Measurements from ENCODE around the gene SLC12A8. TPM values are rescaled to one million over a fixed set of nuclear protein-coding genes. Genes with fewer than 3 reads are reported as not detected.
A peak's percentile ranks its signal among the peaks of the same experiment; 100 is the strongest.

SLC12A8 gene
- total RNA-seq, 1 experiment from 2014 or later = 248 TPM

DNA sequence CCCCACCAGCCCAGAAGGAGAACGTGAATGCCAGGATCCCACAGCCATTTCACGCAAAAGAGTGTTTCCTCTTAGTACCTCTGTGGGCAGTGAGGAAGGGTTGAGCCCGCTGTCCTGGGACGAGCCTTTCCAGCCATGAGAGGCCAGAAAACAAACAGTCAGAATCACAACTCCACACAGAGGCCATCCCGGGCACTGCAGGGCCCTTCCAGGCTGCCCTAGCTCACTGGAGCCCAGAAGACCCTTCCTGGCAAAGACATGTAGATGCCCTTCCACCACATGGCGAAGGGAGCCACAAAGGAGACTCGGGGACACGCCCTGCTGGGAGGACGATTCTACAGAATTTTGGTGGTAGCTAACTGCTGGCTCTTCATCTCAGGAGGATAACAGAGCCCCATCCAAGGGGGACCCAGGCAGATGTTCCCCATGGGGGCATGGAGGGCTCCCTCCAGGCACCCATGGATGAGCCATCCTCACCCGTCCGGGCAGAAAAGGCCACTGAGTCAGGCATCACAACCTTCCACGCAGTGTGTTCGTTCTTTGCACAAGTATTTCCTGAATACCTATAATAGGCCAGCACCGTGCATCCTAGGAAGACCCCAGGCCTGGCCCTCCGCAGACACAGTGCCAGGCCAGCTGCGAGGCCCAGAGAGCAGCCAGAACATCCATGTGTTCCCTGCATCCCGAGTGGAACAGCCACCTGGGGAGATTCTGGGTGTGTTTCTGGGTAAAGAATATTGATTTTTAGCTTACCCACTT lies 47.2 kb downstream of the SLC12A8 start:
- peak; percentile 9 for DNase-seq (ENCODE audit: low read depth)
- in situ Hi-C loops (cut with HindIII; ENCODE audit: low pct_unique_long_range_greater_than_20kb, low sequenced_read_pairs) = no loop called here

DNA sequence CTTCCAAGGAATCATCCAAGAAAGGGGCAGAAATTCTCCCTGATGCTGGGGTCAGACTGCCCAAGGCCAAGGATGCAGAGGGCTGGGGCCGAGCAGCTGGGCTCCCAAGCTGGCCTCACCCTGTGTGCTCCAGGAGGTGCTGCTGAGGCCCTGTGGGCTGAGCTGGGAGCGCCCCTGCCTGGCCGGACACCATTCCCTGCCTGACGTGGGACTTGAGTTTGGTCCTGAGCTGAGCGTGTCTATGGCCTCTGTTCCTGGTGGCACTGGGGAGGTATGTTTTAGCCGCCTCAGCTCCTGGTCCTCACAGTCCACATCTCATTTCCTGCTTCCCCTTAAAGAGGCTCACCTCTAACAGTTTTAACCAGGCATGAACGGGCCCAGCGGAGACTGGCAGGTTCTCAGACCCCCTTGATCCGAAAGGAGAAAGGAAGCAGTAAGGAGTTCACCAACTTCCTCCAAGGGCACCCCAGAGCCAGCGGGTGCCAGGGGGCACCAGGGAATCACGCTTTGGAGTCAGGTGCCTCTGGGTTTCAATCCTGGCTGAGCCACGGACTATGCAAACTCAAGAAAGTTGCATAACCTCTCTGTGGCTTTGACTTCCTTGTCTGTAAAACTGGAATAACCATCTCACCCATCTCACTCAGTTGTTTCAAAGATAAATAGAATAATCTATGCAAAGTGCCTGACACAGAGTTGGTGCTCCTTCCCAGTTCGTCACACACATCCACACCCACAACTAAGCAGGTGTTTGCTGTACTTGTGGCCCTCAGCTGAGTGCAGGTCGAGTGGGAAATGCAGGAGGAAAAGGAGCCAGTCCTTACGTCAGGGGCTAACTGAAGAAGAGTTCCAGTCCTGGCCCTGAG lies 48.6 kb downstream of the SLC12A8 start:
- DNase-seq (ENCODE audit: low read depth) = no peak
- in situ Hi-C loops (cut with HindIII; ENCODE audit: low pct_unique_long_range_greater_than_20kb, low sequenced_read_pairs) = no loop called here

DNA sequence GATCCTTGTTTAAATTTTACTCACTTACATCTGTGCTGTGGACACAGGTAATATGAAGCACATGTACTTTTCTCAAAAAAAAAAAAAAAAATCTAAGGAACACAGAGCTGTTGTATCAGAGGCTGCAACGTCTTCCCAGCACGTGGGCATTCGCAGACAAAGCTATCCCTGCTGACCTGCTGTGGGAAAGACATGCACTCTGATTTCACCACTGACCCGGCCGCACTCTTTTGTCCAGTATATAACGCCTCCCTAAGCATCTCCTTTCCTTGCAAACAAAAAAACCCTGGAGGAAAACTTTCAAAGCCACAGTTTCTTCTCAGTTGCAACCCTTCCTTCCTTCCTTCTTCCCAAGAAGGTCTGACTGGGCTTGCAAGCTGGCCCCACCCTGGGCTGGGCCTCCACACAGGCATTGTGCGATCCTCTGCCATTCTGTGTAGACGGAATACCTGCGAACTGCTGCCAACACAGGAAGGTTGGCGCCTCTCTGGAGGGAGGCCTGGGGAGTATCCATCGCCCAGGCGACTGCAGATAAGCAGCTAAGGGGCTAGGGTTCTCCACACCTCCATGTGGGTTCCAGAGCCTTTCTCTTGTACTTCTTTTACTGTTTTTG lies 50.8 kb downstream of the SLC12A8 start:
- no peak for DNase-seq (ENCODE audit: low read depth)
- in situ Hi-C loops (cut with HindIII; ENCODE audit: low pct_unique_long_range_greater_than_20kb, low sequenced_read_pairs) = no loop called here

DNA sequence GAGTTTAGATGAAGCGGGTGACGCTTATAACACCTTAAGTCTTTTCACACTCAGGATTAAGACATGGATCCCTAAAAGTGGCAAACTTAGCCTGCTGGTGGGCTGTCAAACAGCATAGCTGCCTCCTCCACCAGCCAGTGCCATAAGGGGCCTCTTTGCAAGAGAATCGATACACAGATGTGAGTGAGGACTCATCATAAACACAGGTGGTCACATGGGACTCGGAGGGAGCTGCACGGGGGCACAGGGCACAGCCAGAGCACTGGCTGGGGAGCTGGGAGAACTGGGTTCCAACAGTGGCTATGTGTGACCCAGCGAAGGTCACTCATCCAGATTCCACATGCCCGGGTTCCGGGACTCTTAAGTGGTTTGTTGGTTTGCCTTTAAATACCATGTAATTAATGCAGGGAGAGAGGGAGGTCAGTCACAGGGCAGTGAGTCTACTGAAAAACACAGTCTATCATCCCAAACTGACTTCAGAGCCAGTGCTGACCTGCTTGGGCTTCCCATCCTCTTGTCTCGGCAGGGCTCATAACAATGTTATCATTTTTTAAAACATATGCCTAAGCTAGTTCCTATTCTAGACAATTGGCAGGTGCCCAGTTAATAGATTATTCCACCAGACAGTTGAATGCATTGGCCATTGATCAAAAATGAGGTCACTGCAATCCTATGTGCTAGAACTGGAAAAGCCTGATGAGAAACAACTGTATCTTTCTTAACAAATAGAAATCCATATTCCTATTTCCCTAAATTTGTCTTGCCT lies 51.8 kb downstream of the SLC12A8 start:
- DNase-seq (ENCODE audit: low read depth) = no peak
- in situ Hi-C loops (cut with HindIII; ENCODE audit: low pct_unique_long_range_greater_than_20kb, low sequenced_read_pairs) = no loop called here

DNA sequence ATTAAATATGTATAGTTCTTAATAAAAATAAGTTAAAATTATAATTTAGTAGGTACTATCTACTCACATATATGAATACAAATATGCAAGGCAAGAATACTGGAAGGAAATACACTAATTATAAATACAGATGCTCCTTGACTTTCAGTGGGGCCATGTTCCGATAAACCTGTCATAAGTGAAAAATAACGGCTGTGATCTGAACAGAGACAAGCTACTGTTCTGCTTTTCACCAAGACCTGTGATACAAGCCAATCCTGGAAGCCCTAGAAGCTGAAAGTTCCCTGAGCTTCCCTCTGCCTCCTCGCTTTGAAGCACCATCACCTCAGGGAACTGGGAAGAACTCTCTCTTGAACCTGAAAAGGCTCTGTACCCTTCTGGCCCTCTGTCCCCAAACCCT lies 55.4 kb downstream of the SLC12A8 start:
- DNase-seq (ENCODE audit: low read depth) = no peak
- in situ Hi-C loops (cut with HindIII; ENCODE audit: low pct_unique_long_range_greater_than_20kb, low sequenced_read_pairs) = no loop called here

DNA sequence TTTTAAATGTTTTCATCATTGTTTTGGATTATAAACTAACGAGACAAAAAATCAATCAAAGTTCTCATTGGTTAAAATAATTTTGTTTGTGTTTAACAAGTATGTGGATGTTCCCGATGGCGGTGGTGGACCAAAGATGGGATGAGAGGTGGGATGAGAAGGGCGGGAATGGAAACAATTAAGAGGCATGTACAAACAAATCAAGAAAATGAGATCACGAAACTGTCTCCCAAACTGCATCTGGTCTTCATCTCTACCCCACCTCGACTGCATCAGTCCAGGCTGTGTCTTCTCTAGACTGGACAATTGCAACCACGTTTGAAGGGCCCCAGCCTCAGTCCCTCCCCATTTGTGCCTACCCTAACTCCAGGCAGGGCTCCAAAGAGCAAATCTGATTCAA lies 56.1 kb downstream of the SLC12A8 start:
- in situ Hi-C loops (cut with HindIII; ENCODE audit: low pct_unique_long_range_greater_than_20kb, low sequenced_read_pairs) = no loop called here
- no peak for DNase-seq (ENCODE audit: low read depth)

DNA sequence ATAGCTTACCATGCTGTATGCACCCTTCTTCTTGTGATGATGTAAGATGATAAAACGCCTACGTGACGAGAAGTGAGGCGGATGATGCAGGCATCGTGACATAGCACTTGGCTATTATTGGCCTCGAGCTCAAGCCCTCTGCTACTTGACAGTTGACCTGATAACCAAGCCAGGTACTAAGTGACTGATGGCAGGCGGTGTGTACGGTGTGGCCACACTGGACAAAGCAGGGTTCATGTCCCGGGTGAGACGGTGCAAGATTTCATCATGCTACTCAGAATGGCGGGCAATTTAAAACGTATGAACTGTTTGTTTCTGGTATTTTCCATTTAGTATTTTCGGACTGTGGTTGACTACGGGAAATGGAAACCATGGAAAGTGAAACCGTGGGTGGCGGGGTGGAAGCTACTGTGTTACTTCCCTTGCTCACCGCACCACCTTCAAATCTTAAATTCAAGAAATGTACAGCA lies 57.7 kb downstream of the SLC12A8 start:
- in situ Hi-C loops (cut with HindIII; ENCODE audit: low pct_unique_long_range_greater_than_20kb, low sequenced_read_pairs) = no loop called here
- DNase-seq (ENCODE audit: low read depth) = no peak

DNA sequence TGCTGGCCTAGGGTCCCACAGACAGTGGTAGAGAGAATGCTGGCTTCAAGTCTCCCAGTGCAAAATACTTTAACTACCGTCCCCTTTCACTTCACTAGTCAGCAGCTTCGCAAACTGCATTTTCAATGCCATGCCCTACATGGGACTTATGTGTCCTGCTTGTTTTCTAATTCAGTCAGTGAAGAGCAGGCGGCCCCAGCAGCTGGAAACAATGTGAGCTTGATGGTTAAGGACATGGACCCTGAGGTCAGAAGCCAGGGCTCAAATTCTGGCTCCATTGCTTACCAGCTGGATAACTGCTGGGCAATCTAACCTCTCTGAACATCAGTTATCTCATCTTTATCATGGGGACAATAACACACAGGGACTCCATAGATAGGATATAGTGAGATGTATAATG lies 58.4 kb downstream of the SLC12A8 start:
- in situ Hi-C loops (cut with HindIII; ENCODE audit: low pct_unique_long_range_greater_than_20kb, low sequenced_read_pairs) = no loop called here
- no peak for DNase-seq (ENCODE audit: low read depth)

DNA sequence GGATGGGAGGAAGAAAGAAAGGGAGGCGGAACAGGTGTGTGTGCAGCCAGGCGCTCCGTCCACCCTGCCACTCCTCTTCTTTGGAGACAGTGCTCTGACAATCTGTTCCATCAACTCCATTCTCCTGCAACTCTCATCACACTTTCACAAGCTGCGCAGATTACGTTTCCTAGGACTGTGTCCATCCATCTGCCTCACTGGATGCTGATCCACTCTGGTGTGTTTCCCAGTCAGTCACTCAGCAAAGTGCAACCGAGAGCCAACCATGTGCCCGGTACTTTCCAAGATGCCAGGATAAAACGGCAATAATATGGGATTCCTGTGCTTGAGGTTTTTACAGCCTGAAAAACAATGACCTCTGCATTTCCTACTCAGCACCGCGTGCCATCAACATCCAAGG lies 59.6 kb downstream of the SLC12A8 start:
- DNase-seq (ENCODE audit: low read depth) = no peak
- in situ Hi-C loops (cut with HindIII; ENCODE audit: low pct_unique_long_range_greater_than_20kb, low sequenced_read_pairs) = no loop called here

DNA sequence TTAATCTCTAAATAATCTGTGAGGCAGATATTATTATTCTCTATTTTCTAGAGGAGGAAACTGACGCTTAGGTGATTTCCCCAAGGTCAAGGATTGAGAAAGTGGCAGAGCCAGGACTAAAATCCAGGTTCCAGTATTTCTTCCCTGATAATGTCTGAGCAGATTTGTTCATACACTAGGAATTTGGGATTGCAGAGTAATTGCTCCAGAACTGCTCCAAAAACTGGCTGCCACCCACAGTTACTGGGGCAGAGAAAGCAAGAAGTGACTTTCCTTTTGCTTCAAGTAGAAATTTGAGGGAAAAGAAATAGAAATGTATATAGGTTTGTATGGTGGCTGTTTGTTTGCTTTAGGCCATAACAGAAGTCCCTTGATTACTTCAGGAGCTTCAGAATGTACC lies 60.6 kb downstream of the SLC12A8 start:
- in situ Hi-C loops (cut with HindIII; ENCODE audit: low pct_unique_long_range_greater_than_20kb, low sequenced_read_pairs) = no loop called here

DNA sequence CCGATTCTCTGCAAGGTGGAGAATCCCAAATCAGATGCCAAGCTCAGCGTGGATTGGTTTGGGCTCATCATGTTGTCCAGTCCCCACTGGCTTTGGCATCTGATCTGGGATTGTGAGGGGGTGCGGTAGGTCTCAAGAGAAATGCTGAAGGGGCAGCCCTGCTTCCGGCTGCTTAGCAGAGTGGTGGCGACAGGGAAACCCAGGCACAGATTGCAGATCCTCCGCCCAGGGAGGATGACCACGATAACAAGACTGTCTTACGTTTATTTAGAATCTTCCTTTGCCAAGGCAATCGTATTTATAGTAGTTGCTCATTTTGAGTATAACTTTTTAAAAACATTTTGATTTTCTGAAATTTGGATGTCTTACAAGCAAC lies 61.1 kb downstream of the SLC12A8 start:
- in situ Hi-C loops (cut with HindIII; ENCODE audit: low pct_unique_long_range_greater_than_20kb, low sequenced_read_pairs) = no loop called here
- no peak for DNase-seq (ENCODE audit: low read depth)

More for the DNA sequence above, 60.6 kb downstream of the SLC12A8 start:
- no peak for DNase-seq (ENCODE audit: low read depth)

DNA sequence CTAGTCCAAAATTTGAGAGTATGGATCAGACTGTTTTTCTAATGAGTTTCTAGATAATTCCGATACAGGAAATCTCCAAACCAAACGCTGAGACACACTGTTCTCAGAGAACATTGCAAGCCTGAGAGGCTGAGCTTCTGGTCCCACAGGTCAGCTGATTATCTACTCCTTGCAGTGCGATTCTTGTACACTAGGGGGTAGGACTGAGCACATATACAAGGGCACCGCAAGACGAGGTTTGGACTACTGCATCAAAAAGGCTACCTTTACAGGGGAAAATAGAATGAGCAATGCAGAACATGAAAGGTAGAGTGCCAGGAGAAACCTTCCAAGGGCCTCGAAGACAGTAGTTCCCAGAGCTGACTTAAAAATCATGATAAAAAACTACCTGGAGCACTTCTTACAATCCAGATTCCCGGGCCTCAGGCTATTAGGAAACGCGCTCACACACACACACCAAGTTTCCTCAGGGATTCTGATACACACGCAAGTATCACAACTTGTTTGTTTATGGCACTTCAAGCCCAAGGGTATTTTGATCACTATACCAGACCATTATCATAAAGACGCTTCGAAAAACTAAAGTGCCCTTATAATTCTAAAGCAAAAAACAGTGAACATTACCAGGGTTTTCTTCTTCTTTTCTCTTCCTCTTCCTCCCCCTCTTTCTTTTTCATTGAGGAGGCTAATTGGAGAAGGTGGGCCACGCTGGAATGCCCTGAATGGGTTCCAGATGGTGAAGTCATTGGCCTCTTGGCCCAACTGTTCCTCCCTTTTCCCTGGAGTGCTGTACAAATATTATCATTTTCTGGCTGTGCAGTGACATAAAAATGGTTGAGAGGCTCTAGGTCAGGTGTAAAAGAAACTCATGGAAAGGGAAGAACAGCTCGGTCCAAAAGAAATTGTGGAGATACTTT lies 61.8 kb downstream of the SLC12A8 start:
- in situ Hi-C loops (cut with HindIII; ENCODE audit: low pct_unique_long_range_greater_than_20kb, low sequenced_read_pairs) = no loop called here
- DNase-seq (ENCODE audit: low read depth) = no peak

DNA sequence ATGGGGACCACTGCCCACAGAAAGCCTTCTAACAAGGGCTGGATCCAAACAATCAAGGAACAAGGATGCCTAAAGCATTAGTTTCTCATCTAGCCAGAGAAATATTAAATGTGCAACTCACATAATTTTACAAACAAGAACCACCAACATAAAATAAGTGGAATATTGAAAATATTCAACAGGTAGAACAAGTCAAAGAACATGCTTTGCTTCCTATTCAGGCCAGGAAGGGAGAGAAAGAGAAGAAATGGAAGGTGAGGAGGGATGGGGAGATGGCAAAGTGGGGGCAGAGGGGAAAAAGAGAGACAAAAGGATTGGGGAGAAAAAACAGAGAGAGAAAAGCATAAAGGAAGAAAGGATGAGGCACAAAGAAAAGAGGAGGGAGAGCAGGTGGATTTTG lies 63.1 kb downstream of the SLC12A8 start:
- in situ Hi-C loops (cut with HindIII; ENCODE audit: low pct_unique_long_range_greater_than_20kb, low sequenced_read_pairs) = no loop called here
- no peak for DNase-seq (ENCODE audit: low read depth)

DNA sequence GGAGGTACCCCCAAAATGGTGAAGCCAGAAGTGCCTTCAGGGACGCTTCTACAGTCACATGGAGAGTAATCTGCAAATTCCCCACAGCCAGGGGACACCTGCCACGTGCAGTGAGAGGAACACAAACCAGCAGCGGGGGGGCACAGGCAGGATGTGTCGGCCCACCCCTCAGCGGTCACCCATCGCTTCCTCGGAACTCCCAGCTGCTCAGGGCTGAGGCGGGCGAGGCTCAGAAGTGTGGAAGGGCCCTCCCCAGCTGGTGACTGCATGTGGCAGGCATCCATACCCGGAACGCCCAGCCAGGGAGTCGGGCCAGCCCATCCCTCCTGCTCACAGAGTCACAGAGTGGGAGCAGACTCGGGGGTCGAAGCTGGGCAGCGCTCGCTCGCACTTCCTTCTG lies 63.7 kb downstream of the SLC12A8 start:
- no peak for DNase-seq (ENCODE audit: low read depth)
- in situ Hi-C loops (cut with HindIII; ENCODE audit: low pct_unique_long_range_greater_than_20kb, low sequenced_read_pairs) = no loop called here

DNA sequence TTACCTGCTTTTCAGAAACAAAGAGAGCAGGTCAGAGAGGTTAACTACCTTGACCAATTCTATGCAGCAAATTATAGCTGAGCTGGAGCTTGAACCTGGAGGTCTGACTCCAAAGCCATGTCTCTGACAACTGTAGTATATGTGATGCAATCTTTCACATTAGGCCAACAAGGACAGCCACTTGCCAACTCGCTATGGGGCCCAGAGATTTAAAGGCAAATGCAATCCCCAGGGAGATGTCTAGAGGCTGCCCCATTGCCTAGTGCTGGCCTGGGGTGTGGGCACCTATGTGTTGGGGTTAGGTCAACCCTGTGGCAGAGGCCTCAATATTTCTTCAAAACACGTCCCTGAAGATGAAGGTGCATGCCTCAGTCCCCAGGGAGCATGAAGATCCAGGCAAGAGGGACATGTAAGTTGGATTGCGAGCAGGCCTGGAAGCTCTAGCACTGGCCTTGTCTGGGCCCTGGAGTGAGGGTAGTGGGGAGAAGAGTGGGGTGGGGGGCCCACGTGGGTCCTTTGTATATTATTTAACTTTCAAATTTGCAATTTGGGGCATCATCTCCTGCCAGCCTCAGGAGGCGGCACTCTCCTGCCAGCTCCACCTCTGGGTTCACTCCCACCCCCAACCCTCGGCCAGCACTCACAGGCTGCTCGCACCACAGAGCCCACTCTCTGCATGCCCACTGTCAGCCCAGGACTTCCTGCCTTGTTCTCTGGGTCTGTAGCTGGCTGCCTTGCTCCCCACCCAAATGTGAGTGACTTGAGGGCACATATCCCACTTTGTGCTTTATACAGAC lies 64.3 kb downstream of the SLC12A8 start:
- in situ Hi-C loops (cut with HindIII; ENCODE audit: low pct_unique_long_range_greater_than_20kb, low sequenced_read_pairs) = no loop called here

DNA sequence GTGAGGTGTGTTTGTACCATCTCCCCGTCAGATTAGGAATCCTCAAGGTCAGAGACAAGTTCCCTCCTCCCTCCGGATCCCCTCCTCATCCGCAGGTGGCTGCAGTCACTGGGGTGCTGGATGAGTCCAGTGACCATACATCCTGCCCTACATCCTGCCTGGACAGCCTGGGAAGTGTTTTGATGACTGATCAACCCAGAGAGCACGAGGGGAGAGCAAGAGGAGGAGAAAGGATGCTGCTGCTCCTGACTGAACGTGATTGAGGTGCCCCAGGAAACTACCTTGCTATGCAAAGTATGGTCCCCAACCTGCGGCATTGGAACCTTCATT lies 65.1 kb downstream of the SLC12A8 start:
- no peak for DNase-seq (ENCODE audit: low read depth)
- in situ Hi-C loops (cut with HindIII; ENCODE audit: low pct_unique_long_range_greater_than_20kb, low sequenced_read_pairs) = no loop called here

More for the DNA sequence above, 64.3 kb downstream of the SLC12A8 start:
- no peak for DNase-seq (ENCODE audit: low read depth)

Data from Caki2 (cell line).